GM18505 (cell line): ENCODE data around the gene GPHN.
"Not testable (repeated sequence)": the region's sequence is repeated elsewhere in the genome, so short reads cannot be mapped to it uniquely, and the experiment has no call there.

Source experiments
- ATAC-seq: cut with Tn5 transposase; IDR thresholded peaks from one replicate; pipeline ENCODE4 v1.9.1; 2021; ENCODE audit not compliant: unreplicated experiment
- POLR2A ChIP-seq: IDR thresholded peaks from 4 replicates; pipeline ENCODE4 v1.6.1; 2011; ENCODE audit warnings: borderline replicate concordance; ENCODE audit not compliant: insufficient read depth, insufficient read length; ENCODE audit errors: extremely low read depth

Gene GPHN

DNA sequence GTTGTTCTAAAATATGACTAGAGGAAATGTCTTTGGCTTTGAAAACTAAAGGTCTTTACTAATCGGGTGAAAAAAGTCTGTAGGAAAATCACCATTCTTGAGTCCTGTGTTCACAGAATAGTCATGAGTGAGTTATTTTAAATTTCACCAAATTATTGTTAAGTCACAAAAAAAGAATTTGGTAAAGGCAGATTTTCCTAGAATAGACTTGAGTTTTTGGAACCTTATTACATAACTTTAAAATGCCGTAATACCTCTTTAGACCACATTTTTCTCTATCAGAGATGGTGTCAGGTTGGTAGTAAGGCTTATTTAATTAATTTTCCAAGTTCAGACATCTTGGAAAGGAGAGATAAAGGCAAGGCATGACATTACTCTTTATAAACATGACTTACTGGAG lies 496.6 kb downstream of the GPHN start:
- TF ChIP-seq POLR2A, result no peak
- no peak for ATAC-seq

DNA sequence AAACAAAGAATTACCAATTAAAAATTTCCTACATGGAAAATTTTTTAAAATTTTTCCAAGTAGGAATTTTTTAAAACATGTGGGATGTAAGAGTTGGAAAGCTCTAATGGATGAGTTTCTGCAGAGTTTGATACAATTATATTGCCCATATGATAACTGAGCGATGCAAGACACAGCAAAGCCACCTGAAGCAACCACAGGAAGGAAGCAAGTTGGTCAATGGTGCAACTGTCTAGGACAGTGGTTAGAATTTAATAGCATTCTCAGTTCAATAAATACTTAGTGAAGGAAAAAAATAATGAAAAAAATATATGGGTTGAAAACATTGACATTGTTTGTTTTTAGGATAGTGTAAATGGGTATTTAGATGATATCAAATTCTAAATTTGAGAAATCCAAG lies 502.7 kb downstream of the GPHN start:
- no peak for TF ChIP-seq POLR2A
- no peak for ATAC-seq

DNA sequence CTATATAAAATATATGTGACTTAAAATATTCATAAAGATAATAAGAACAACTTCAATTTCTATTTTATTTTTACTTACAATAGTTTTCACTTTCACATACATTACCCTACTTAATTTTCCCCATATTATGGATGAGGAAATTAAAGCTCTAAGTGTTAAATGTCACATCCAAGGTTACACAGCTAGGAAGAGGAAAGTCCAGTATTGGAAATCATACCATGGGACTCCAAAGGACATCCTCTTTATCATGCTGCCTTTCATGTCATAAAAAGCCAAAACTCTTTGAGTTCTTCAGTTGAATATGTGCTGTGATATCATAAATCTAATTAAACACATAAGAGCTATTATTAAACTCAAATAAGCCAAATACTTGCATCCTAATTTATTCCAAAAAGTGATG lies 508.9 kb downstream of the GPHN start:
- no peak for TF ChIP-seq POLR2A
- no peak for ATAC-seq

DNA sequence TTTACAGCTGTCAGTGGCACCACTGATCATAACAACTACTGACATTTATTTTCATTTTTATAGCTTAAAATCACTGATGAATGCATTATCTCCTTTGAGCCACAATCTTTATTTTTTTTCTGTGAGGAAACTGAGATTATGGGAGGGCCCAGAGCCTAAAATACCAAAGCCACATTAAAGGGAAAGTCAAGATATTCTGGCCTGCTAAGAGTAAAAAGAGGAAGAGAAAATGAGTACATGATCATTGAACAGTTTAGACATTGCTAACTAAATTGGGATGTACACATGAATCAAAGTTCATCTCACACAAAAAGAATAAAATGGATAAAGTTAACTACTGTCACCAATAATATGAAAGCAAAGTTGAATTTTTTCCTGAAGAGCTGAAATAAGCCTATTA lies 510.8 kb downstream of the GPHN start:
- peak; percentile 79 for ATAC-seq
- no peak for TF ChIP-seq POLR2A

DNA sequence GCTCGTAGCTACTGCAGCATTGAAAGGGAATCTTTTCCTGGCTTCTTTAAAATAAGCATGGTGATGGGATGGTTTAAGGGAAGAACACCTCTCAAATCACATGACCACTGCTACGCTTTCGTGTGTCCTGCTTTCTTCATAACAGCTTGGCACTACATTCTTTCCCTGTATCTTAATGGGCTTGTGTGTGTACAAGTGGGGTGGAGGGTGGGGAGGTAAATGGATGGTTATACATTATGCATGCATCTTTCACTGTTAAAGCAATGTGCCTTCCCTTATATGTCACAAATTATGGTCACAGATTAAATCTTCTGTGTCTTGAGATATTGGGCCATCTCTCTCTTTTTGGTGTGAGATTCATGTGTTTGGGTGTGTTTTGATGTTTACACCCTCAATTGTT lies 511.8 kb downstream of the GPHN start:
- no peak for TF ChIP-seq POLR2A
- ATAC-seq, result no peak

DNA sequence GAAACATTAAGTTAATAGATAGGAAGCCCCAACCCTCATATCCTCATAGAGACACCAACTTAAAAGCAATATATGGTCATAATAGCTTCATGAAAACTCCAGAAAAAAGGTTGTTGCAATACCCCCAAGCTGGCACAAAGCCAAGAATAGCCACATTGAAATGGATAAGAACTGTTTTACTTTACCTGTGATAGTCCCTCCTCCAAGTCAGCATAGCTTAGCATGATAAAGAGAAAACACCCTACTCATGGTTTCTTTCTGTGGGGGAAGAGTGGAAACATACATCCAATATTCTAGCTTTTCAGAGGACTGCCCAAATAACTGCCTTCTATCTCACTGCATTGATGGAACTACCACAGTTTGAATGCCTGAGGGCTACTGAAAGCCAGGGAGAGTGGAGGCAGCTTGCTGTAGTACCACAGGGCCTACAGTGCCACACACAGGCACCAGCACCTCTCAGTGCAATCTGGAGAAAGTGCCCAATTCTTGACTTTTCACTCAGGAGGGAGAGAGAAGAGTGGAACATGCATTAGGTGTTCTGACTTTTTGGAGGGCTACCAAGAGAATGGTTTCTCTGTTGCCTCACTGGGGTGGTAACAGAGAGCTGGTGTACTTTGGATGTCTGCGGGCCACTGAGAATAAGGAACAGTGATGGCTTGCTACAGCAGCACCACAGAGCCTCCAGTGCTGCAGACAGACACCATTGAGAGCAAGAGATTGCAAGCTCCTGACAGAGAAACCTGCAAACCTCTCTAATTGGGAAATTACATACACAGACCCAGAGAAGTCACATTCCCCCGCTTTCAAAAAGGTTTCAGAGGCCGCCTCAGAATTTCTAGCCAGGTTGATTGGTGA lies 524.2 kb downstream of the GPHN start:
- TF ChIP-seq POLR2A, result no peak
- no peak for ATAC-seq

DNA sequence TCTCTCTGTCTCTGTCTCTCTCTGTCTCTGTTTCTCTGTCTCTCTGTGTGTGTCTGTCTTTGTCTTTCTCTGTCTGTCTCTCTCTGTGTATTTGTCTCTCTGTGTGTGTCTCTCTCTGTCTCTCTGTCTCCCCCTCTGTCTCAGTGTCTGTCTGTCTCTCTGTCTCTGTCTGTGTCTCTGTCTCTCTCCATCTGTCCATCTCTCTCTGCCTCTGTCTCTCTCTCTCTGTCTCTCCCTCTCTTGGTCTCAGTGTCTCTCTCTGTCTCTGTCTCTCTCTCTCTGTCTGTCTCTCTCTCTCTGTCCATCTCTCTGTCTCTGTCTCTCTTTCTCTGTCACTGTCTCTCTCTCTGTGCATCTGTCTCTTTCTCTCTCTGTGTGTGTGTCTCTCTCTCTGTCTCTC lies 537.5 kb downstream of the GPHN start:
- ATAC-seq, result no peak
- TF ChIP-seq POLR2A, result no peak

DNA sequence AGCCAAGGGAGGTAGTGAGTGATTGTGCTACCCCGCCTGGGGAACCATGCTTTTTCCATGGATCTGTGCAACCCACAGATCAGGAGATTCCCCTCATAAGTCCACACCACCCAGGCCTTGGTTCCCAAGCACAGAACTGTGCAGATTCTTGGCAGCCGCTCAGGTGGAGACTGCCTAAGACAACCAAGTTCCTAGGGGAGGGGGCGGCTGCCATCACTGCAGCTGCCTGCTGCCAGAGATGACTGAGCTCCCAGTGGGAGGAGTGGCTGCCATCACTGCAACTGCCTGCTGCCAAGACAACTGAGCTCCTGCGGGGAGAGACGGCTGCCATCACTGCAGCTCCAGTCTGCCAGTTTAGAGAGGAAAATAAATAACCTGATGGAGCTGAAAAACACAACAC lies 542.9 kb downstream of the GPHN start:
- TF ChIP-seq POLR2A, result no peak
- ATAC-seq, result no peak

DNA sequence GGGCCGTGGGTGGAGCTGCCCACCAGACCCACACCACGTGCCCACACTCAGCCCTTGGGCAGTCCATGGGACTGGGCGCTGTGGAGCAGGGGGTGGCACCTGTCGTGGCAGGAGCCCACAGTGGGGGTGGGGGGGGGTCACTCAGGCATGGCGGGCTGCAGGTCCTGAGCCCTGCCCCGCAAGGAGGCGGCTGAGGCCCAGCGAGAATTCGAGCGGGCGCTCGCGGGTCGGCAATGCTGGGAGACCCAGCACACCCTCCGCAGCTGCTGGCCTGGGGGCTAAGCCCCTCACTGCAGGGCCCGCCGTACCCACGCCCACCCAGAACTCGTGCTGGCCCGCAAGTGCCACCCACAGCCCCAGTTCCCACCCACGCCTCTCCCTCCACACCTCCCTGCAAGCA lies 548.7 kb downstream of the GPHN start:
- no peak for TF ChIP-seq POLR2A
- no peak for ATAC-seq

DNA sequence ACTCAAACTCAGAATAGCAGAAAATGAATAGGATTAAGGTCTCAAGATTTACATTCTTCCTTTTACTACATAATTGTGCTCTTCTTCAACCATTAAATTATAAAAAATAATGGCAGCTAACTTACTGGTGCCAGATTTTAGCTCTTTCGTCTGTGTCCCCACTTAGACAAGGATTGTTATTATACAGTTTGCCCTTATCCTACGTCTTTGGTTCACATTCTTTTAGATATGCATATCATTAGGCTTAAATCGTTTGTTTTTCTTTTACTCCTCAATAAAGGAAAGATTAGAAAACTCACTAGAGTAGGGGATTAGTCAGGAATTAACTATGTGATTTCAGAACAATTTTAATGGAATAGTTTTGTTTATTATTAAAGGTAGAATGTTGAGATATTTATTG lies 551.6 kb downstream of the GPHN start:
- no peak for ATAC-seq
- TF ChIP-seq POLR2A, result no peak

DNA sequence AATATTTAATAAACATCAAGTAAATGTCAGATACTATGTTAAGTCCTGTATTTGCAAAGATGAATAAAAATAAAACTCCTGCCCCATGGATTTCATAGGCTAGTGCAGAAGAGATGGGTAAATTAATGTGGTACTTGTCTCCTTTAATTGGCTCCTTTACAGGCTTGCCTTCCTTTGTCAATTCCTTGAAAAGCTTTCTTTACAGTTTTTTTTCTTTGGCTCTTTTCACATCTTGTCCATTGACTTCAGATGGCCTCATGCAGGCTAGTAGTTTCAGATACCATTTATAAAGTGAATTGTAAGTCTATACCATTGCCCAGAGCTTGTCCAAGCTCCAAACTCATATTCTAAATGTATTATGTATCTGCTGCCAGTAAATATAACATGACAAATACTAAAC lies 552.6 kb downstream of the GPHN start:
- no peak for TF ChIP-seq POLR2A
- no peak for ATAC-seq

DNA sequence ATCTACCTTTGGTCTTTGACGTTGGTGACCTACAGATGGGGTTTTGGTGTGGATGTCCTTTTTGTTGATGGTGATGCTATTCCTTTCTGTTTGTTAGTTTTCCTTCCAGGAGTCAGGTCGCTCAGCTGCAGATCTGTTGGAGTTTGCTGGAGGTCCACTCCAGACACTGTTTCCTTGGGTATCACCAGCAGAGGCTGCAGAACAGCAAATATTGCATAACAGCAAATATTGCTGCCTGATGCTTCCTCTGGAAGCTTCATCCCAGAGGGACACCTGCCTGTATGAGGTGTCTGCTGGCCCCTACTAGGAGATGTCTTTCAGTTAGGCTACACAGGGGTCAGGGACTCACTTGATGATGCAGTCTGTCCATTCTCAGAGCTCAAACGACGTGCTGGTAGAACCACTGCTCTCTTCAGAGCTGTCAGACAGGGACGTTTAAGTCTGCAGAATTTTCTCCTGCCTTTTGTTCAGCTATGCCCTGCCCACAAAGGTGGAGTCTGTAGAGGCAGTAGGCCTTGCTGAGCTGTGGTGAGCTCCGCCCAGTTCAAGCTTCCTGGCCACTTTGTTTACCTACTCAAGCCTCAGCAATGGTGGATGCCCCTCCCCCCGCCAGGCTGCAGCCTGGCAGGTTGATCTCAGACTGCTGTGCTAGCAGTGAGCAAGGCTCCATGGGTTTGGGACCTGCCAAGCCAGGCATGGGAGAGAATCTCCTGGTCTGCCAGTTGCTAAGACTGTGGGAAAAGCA lies 559.3 kb downstream of the GPHN start:
- not testable (repeated sequence) for ATAC-seq

DNA sequence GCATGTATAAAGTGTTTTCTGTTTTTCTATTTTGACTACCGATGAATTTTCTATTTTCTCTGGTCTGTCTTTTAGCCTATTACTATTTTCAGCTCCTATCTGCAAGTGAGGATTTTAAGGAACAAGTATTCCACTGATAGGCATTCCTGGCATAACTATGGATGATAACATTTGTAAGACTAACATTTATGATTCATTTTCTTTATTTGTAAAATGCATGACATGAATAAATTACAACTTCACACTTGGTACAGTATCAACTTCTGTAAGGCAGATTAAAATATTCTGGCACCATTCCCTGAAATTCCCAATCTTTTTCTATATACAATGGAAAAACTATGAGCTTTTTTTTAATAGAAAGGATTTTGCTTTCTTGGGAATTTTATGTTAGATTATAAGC lies 560.3 kb downstream of the GPHN start:
- no peak for ATAC-seq
- TF ChIP-seq POLR2A, result no peak

DNA sequence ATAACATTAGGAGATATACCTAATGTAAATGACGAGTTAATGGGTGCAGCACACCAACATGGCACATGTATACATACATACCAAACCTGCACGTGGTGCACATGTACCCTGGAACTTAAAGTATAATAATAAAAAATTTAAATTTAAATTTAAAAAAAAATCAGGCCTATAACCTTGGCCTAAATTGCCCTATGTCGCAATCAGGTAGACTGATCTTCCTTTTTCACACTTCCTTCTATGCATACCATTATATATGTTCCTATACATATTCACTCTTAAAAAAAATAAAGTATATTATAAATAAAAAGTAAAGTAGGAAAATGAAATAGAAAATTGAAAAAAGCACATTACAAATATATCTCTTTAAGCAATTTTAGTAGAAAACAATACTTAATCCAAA lies 563.6 kb downstream of the GPHN start:
- ATAC-seq, result no peak
- no peak for TF ChIP-seq POLR2A
